Measurements from ENCODE around the gene TBC1D19. TPM values are rescaled to one million over a fixed set of nuclear protein-coding genes. Genes with fewer than 3 reads are reported as not detected.

The TBC1D19 gene
- total and polyA plus RNA-seq, 9 of the 15 experiments (the other 6 are each of a cell fraction or from before 2014, with no cell fraction given), result 0.73 to 5.6 (median 3.7) TPM

DNA sequence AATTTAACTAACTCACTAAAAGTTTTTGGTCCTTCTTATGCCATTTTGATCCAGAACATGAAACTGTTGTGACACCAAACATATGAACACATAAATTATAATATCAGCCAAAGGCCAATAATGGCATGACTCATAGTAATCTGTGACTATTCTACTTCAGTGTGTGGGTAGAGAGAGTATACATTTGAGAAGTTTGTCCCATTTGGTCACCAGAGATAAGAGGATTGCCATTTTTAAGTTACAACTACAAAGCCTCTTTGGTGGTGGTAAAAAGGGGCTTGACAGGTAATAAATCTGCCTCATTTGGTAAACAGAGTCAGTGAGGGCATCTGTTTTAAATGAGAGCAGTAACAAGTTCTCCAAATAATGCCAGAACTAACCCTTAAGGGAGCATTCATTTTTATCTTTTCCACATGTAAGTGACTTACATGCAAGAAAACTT, 117.9 kb downstream of the TBC1D19 start (continued):
- TF ChIP-seq ZNF644 (tag; IDR thresholded peaks at IDR 0.05; ENCODE audit: low read depth) (peak; percentile 17; the same call in 1 of the 2 replicates), ATF1 (CRISPR knock-in tag; IDR thresholded peaks at IDR 0.05) (no peak), ATF1 (tag; IDR thresholded peaks at IDR 0.05) (no peak), FOXA1 (IDR thresholded peaks at IDR 0.05; ENCODE audit: borderline replicate concordance) (no peak), NFATC3 (IDR thresholded peaks at IDR 0.05) (0 out of 2 replicates have a peak, but pooled peaks have one; percentile 27), POLR3A (IDR thresholded peaks at IDR 0.05; ENCODE audit: borderline replicate concordance, extremely low read depth, insufficient read depth, insufficient read length) (no peak), GATA2 (CRISPR knock-in tag; IDR thresholded peaks at IDR 0.05) (peak; percentile 49; the same call in 1 of the 2 replicates), CXXC5 (CRISPR knock-in tag; IDR thresholded peaks at IDR 0.05) (no peak), HDAC2 (IDR thresholded peaks at IDR 0.05) (peak; percentile 83), NR2C2 (CRISPR knock-in tag; IDR thresholded peaks at IDR 0.05) (no peak), NR2C2 (tag; IDR thresholded peaks at IDR 0.05) (0 out of 2 replicates have a peak, but pooled peaks have one; percentile 15), SUPT5H (IDR thresholded peaks at IDR 0.05) (no peak), SREBF2 (CRISPR knock-in tag; IDR thresholded peaks at IDR 0.05) (no peak), ZBTB8A (IDR thresholded peaks at IDR 0.05; ENCODE audit: partially characterized antibody) (no peak), KLF13 (tag; IDR thresholded peaks at IDR 0.05; ENCODE audit: borderline replicate concordance, low read depth) (no peak), SMARCE1 (IDR thresholded peaks at IDR 0.05) (peak; percentile 97), NCOA1 (IDR thresholded peaks at IDR 0.05; ENCODE audit: low read depth) (peak; percentile 74; the same call in 1 of the 2 replicates), KLF6 (CRISPR knock-in tag; IDR thresholded peaks at IDR 0.05; ENCODE audit: borderline replicate concordance) (no peak), ARNT (IDR thresholded peaks at IDR 0.05) (peak; percentile 61 to 92; a peak in 3 of 4 replicates), ZFP36 (IDR thresholded peaks at IDR 0.05; ENCODE audit: low read depth, low read length, partially characterized antibody) (no peak), RCOR1 (IDR thresholded peaks at IDR 0.05; ENCODE audit: borderline replicate concordance in 1 of 2, low read depth in 2 of 2, low read length in 2 of 2) (peak in 1 of 2 experiments; percentile 87; a peak in 1 of 4 replicates), TAF9B (IDR thresholded peaks at IDR 0.05; ENCODE audit: partially characterized antibody) (no peak), ELF4 (CRISPR knock-in tag; IDR thresholded peaks at IDR 0.05) (peak; percentile 70; the same call in 1 of the 2 replicates)
- TF ChIP-seq, protein P1, sequence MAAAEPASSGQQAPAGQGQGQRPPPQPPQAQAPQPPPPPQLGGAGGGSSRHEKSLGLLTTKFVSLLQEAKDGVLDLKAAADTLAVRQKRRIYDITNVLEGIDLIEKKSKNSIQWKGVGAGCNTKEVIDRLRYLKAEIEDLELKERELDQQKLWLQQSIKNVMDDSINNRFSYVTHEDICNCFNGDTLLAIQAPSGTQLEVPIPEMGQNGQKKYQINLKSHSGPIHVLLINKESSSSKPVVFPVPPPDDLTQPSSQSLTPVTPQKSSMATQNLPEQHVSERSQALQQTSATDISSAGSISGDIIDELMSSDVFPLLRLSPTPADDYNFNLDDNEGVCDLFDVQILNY (CRISPR knock-in tag; IDR thresholded peaks at IDR 0.05), result no peak
- TF ChIP-seq, protein P2, sequence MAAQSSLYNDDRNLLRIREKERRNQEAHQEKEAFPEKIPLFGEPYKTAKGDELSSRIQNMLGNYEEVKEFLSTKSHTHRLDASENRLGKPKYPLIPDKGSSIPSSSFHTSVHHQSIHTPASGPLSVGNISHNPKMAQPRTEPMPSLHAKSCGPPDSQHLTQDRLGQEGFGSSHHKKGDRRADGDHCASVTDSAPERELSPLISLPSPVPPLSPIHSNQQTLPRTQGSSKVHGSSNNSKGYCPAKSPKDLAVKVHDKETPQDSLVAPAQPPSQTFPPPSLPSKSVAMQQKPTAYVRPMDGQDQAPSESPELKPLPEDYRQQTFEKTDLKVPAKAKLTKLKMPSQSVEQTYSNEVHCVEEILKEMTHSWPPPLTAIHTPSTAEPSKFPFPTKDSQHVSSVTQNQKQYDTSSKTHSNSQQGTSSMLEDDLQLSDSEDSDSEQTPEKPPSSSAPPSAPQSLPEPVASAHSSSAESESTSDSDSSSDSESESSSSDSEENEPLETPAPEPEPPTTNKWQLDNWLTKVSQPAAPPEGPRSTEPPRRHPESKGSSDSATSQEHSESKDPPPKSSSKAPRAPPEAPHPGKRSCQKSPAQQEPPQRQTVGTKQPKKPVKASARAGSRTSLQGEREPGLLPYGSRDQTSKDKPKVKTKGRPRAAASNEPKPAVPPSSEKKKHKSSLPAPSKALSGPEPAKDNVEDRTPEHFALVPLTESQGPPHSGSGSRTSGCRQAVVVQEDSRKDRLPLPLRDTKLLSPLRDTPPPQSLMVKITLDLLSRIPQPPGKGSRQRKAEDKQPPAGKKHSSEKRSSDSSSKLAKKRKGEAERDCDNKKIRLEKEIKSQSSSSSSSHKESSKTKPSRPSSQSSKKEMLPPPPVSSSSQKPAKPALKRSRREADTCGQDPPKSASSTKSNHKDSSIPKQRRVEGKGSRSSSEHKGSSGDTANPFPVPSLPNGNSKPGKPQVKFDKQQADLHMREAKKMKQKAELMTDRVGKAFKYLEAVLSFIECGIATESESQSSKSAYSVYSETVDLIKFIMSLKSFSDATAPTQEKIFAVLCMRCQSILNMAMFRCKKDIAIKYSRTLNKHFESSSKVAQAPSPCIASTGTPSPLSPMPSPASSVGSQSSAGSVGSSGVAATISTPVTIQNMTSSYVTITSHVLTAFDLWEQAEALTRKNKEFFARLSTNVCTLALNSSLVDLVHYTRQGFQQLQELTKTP (IDR thresholded peaks at IDR 0.05; ENCODE audit: low read depth in 1 of 2, partially characterized antibody in 2 of 2), result peak in 1 of 2 experiments; percentile 39
- TF ChIP-seq, protein P3, sequence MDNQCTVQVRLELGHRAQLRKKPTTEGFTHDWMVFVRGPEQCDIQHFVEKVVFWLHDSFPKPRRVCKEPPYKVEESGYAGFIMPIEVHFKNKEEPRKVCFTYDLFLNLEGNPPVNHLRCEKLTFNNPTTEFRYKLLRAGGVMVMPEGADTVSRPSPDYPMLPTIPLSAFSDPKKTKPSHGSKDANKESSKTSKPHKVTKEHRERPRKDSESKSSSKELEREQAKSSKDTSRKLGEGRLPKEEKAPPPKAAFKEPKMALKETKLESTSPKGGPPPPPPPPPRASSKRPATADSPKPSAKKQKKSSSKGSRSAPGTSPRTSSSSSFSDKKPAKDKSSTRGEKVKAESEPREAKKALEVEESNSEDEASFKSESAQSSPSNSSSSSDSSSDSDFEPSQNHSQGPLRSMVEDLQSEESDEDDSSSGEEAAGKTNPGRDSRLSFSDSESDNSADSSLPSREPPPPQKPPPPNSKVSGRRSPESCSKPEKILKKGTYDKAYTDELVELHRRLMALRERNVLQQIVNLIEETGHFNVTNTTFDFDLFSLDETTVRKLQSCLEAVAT (IDR thresholded peaks at IDR 0.05), result no peak
